ENCODE measurements around the gene SCLY. TPM values are rescaled to one million over a fixed set of nuclear protein-coding genes. Genes with fewer than 3 reads are reported as not detected.

SCLY gene
- total and polyA plus RNA-seq, 2 of the 13 experiments (the other 11 are each of a cell fraction or from before 2014, with no cell fraction given), result 27.9 to 38.6 TPM

DNA sequence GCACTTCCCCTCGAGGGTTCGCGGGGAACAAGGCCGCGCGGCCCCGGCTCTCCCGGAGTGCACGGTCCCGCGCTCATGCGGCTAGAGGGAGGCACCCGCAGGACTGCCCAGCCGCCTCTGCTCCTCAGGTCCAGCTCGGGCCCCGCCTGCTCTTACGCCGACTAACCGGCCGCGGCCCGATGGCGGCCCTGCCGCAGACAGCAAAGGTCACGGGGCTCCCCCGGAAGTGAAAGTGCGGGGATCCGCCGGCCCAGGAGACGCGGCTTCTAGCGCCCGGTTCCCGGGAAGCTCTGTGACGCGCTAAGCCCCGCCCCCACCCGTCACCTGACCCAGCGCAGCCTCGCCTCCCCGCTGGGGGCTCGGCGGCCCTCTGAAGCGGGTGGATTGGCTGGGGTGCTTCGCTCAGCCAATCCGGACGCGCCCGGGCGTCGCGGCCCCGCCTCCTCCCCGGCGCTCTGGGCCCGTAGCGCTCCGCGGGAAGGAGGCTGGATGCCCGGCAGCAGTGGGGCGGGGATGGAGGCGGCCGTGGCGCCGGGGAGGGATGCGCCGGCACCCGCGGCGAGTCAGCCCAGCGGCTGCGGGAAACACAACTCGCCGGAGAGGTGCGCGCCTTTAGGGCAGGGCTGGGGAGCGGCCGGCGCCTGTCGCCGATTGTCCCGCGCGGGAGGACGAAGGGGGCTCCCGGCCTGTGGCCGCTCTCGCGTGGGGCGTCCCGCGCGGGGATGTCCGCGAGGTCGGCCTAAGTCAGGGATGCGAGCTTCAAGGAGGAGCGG, at the start of gene SCLY (continued):
- TF ChIP-seq MED13 (CRISPR knock-in tag; IDR thresholded peaks at IDR 0.05) (peak; percentile 39; the same call in 1 of the 2 replicates), RXRB (CRISPR knock-in tag; IDR thresholded peaks at IDR 0.05; ENCODE audit: borderline replicate concordance) (peak; percentile 66; the same call in 1 of the 2 replicates), ZFP36L1 (CRISPR knock-in tag; IDR thresholded peaks at IDR 0.05) (0 out of 2 replicates have a peak, but pooled peaks have one; percentile 47), HHEX (CRISPR knock-in tag; IDR thresholded peaks at IDR 0.05) (no peak), ZNF776 (CRISPR knock-in tag; IDR thresholded peaks at IDR 0.05) (peak; percentile 78; the same call in 1 of the 2 replicates), ZNF850 (CRISPR knock-in tag; conservative IDR thresholded peaks at IDR 0.05) (0 out of 2 replicates have a peak, but pooled peaks have one; percentile 76), ZNF496 (CRISPR knock-in tag; IDR thresholded peaks at IDR 0.05; ENCODE audit: insufficient replicate concordance) (no peak), CENPX (CRISPR knock-in tag; IDR thresholded peaks at IDR 0.05) (no peak), ZSCAN25 (CRISPR knock-in tag; IDR thresholded peaks at IDR 0.05) (no peak), PHF5A (CRISPR knock-in tag; IDR thresholded peaks at IDR 0.05; ENCODE audit: low read depth, unreplicated experiment) (peak; percentile 91), ZNF761 (CRISPR knock-in tag; conservative IDR thresholded peaks at IDR 0.05) (0 out of 2 replicates have a peak, but pooled peaks have one; percentile 34), ZNF772 (CRISPR knock-in tag; IDR thresholded peaks at IDR 0.05) (peak; percentile 66; the same call in 1 of the 2 replicates), ZNF430 (CRISPR knock-in tag; IDR thresholded peaks at IDR 0.05) (peak; percentile 72; the same call in 1 of the 2 replicates), KDM6A (CRISPR knock-in tag; IDR thresholded peaks at IDR 0.05; ENCODE audit: low read depth) (no peak; the same call in 1 of the 2 replicates)
- TF ChIP-seq, protein P1, sequence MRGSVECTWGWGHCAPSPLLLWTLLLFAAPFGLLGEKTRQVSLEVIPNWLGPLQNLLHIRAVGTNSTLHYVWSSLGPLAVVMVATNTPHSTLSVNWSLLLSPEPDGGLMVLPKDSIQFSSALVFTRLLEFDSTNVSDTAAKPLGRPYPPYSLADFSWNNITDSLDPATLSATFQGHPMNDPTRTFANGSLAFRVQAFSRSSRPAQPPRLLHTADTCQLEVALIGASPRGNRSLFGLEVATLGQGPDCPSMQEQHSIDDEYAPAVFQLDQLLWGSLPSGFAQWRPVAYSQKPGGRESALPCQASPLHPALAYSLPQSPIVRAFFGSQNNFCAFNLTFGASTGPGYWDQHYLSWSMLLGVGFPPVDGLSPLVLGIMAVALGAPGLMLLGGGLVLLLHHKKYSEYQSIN (CRISPR knock-in tag; IDR thresholded peaks at IDR 0.05; ENCODE audit: borderline replicate concordance), result no peak
- TF ChIP-seq, protein P2, sequence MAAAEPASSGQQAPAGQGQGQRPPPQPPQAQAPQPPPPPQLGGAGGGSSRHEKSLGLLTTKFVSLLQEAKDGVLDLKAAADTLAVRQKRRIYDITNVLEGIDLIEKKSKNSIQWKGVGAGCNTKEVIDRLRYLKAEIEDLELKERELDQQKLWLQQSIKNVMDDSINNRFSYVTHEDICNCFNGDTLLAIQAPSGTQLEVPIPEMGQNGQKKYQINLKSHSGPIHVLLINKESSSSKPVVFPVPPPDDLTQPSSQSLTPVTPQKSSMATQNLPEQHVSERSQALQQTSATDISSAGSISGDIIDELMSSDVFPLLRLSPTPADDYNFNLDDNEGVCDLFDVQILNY (CRISPR knock-in tag; conservative IDR thresholded peaks at IDR 0.05), result peak; percentile 40; the same call in 1 of the 2 replicates
- TF ChIP-seq, protein P3, sequence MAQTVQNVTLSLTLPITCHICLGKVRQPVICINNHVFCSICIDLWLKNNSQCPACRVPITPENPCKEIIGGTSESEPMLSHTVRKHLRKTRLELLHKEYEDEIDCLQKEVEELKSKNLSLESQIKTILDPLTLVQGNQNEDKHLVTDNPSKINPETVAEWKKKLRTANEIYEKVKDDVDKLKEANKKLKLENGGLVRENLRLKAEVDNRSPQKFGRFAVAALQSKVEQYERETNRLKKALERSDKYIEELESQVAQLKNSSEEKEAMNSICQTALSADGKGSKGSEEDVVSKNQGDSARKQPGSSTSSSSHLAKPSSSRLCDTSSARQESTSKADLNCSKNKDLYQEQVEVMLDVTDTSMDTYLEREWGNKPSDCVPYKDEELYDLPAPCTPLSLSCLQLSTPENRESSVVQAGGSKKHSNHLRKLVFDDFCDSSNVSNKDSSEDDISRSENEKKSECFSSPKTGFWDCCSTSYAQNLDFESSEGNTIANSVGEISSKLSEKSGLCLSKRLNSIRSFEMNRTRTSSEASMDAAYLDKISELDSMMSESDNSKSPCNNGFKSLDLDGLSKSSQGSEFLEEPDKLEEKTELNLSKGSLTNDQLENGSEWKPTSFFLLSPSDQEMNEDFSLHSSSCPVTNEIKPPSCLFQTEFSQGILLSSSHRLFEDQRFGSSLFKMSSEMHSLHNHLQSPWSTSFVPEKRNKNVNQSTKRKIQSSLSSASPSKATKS (CRISPR knock-in tag; IDR thresholded peaks at IDR 0.05), result no peak
- TF ChIP-seq, protein P4, sequence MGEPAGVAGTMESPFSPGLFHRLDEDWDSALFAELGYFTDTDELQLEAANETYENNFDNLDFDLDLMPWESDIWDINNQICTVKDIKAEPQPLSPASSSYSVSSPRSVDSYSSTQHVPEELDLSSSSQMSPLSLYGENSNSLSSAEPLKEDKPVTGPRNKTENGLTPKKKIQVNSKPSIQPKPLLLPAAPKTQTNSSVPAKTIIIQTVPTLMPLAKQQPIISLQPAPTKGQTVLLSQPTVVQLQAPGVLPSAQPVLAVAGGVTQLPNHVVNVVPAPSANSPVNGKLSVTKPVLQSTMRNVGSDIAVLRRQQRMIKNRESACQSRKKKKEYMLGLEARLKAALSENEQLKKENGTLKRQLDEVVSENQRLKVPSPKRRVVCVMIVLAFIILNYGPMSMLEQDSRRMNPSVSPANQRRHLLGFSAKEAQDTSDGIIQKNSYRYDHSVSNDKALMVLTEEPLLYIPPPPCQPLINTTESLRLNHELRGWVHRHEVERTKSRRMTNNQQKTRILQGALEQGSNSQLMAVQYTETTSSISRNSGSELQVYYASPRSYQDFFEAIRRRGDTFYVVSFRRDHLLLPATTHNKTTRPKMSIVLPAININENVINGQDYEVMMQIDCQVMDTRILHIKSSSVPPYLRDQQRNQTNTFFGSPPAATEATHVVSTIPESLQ (CRISPR knock-in tag; conservative IDR thresholded peaks at IDR 0.05), result no peak
- TF ChIP-seq, protein P5, sequence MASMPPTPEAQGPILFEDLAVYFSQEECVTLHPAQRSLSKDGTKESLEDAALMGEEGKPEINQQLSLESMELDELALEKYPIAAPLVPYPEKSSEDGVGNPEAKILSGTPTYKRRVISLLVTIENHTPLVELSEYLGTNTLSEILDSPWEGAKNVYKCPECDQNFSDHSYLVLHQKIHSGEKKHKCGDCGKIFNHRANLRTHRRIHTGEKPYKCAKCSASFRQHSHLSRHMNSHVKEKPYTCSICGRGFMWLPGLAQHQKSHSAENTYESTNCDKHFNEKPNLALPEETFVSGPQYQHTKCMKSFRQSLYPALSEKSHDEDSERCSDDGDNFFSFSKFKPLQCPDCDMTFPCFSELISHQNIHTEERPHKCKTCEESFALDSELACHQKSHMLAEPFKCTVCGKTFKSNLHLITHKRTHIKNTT (CRISPR knock-in tag; IDR thresholded peaks at IDR 0.05), result no peak
- TF ChIP-seq, protein P6, sequence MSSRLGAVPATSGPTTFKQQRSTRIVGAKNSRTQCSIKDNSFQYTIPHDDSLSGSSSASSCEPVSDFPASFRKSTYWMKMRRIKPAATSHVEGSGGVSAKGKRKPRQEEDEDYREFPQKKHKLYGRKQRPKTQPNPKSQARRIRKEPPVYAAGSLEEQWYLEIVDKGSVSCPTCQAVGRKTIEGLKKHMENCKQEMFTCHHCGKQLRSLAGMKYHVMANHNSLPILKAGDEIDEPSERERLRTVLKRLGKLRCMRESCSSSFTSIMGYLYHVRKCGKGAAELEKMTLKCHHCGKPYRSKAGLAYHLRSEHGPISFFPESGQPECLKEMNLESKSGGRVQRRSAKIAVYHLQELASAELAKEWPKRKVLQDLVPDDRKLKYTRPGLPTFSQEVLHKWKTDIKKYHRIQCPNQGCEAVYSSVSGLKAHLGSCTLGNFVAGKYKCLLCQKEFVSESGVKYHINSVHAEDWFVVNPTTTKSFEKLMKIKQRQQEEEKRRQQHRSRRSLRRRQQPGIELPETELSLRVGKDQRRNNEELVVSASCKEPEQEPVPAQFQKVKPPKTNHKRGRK (CRISPR knock-in tag; IDR thresholded peaks at IDR 0.05), result no peak
